IPS-NIHi7 (cell line): ENCODE measurements around the gene NR6A1.

ENCODE experiments used
- DNase-seq: peaks from one replicate; pipeline ENCODE4 v3.0.0; 2012; ENCODE audit warnings: mixed read lengths; ENCODE audit errors: extremely low spot score

NR6A1 gene

DNA sequence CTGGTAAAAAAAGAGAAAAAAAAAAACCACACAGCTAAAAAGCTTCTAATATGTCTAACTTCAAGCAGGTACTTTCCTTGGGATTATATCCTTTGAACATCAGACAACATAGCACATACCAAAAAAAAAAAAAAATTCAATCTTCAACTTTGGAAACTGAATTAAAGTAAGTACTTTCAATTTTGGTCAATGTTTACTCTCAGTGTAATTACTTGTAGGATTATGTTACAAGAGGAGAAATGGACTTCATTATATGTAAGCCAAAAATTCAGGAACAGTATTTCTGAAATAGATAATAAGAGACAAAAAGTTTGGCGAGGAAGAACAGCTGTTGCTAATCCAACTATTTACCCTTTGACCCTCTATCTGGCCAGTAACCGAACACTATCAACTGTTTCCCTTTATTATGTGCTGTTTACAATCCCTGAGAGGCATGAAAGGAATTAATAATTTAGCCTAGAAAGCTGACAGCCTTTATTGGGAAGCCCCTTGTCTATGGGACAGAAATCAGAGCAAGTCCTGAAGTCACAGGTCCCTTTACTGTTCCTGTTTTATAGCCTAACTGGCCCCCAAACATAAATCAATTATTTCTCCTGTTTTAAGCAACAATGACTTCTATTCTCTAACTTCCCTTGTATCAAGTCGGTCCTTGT, 46.6 kb downstream of the NR6A1 start:
- no peak for DNase-seq

DNA sequence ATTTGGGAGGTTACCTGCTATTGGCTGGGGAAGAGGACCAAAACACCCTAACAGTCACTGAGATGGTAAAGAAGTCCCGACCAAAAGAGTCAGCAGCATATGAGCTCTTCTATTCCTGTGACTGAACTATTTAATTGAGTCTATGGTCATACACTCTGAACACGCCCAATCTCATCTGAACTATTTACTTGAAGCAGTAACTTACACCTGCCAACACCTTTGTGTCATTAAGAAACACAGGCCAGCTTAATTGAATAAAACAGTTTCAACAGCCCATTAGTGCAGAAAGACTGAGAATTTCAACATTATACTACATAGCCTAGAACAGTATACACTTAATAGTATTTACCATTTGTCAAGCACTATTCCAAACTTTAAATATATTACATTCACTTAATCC, 47.8 kb downstream of the NR6A1 start:
- DNase-seq = no peak

DNA sequence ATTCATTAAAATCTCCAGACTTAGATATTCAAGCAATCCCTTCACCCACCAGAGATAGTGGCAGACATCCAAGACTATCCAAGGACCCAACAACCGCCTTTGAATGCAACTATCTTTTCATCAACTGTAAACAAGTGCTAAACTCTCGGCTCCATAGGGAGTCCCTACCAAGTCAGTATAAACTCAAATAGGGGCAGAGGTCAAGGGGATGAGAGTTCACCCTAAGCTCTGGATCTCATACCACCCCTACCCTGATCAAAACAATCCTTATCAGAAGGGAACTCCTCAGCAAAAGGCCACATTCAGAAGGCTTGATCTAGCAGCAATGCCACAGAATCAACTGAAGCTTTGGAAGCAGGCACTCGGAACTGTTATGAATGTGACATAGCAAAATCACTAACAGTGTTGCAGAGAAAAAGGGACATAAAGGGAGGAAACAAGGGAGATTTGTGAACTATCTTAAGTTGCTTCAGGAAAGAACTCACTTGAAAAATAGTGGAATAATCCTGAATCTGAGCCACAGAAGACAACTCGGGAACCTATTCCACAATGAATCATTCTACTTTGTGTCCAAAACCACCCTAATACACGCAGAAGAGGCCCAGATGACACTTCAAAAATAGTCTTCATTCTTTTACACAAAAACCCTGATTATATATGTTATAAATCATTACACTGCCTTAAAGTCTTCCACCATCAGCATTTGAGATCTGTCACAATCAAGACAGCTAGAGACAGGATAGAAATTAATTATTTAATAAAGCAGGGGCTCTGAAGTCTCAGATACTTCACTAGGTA, 49.8 kb downstream of the NR6A1 start:
- peak; percentile 31 for DNase-seq

DNA sequence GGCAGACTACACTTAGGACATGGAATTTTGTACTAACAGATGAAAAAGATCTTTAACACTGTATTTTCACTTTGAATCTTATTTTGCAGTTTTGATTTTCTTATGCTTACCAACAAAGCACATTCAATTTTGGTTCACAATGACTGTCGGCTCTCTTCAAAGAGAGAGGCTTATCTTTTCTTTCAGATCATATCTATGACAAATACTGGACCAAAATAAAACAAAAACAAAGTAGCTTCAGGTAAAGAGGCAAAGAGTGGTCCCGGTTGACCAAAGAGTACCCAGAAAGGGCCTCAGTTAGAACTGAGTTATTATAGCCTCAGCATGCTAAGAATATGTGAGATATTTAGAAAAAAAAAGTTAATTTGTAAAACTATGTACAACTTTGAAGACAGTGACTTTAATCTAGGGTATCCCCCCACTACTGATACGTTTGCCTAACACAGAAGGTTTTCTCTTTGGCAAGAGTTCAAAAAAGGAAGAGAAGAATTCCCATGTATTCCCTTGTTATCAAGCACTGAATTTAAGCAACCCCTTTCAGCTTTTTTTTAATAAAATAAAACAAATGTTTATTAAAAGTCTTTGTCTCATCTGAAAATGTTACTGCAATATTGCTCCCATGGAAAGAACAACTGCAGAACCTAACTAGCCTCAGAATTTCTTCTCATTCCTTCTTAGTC, 50.5 kb downstream of the NR6A1 start:
- no peak for DNase-seq

DNA sequence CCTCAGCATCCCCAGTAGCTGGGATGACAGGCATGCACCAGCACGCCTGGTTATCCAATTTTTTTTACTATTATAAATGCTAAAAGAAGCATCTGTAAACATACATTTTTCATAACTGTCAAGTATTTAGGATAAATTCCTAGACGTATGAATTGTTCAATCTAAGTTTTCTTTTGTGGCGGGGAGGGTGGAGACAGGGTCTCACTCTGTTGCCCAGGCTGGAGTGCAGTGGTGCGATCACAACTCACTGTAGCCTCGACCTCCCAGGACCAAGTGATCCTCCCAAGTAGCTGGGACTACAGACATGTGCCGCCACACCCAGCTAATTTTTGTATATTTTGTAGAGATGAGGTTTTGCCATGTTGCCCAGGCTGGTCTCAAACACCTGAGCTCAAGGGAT, 52.2 kb downstream of the NR6A1 start:
- no peak for DNase-seq

DNA sequence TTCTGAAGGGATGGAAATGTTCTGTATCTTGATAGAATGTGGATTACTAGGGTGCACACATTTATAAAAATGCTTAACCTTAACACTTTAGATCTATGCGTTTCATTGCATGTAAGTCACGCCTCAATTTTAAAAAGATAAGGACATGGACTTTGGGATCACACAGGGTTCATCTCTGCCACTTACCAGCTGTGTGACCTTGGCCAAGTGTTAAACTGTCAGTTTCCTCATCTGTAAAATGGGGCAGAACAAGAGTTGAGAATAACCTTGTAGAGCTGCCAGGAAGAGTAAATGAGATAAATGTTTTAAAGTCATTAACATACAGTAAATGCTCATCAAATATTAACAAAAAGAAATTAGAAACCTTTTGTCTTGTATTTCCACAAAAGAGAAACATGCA, 53.5 kb downstream of the NR6A1 start:
- no peak for DNase-seq

DNA sequence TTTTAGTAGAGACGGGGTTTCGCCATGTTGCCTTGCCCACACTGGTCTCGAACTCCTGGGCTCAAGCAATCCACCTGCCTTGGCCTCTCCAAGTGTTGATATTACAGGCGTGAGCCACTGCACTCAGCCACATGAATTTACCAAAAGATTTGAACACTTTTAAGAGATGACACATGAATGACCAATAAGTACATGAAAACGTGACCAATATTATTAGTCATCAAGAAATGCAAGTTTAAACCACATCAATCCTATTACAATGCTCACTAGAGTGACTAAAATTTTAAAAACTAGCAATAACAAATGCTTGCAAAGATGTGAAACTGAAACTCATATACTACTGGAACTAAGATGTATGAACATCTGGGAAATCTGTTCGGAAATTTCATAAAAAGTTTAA, 54.3 kb downstream of the NR6A1 start:
- no peak for DNase-seq

DNA sequence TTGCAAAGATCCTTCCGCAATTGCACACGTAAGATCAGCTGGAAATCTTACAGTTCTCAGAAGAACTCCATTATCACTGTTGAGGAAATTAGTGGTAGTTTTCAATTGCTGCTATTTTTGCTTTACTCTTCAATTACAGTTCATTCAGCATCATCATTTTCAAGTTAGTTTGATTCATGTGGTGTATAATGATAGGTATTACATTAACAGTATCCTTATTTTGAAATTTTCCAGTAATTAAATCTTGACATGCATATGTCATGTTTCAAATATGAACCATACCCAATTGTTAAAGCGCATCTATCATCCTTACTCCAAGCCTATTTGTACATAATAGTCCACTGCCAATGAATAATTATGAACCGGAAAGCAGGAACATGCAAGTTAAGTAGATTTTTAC, 60.3 kb downstream of the NR6A1 start:
- DNase-seq = no peak

DNA sequence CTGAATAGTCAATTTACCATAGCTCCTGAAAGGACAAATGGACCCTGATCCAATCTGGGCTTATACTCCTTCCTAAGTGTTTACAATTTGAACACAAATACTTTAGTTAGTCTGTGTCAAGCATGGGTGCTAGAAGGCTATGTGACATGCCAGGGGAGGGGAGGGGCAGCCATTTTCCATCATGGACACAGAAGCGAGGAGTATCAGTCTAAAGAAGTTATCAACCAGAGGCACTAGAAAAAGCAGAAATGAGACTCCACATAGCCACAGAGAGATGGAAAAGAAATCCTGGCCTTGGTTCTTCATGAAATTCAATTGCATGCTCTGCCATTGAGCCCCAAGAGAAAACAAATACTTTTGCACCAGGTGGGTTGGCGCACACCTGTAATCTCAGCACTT, 61.8 kb downstream of the NR6A1 start:
- DNase-seq = no peak

DNA sequence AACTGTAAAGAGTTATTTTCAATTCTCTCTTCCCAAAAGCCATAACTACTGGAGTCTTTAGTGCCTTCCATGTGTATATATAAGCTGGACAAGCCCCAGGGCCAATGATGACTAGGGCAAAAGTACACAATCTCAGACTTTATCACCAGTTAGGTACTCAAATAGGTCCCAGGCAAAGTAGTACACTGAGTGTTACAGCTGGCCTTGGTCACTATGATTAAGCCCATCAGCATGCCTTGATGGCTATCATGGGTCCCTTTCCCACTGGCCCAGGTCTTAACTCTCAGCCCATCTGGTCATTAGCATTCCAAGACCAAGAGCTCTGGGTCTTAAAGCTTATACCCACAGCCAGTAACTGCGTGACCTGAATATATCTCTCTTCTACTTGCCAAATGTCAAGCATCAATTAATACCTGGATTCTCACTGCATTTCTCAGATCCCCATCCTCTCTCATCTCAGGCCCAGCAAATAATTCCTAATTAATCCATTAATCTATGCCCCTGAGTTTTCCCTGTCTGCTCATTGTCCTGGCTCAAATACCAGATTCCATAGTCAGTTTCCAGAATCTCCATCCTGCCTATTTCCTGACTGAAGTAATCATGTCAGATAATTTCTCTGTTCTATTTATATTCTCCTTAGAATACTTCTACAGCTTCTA, 62.3 kb downstream of the NR6A1 start:
- DNase-seq = no peak

DNA sequence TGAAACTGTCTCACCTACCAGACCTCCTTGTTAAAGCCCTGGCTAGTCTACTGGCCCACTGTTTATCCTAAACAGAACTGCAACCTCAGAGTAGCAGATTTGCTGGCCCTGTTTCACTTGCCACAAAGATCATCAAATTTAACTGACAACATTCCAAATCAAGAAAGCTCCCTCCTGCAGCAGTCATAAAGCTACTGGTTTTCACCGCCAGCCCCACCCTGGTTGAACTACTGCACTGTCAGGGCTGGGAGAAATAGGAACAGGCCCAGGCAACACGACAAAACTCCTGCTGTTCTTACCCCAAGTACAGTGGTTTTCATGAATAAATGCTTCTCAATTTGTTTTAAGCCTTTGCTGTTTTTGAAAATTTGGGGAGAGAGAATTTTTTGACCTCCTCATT, 63.0 kb downstream of the NR6A1 start:
- no peak for DNase-seq

DNA sequence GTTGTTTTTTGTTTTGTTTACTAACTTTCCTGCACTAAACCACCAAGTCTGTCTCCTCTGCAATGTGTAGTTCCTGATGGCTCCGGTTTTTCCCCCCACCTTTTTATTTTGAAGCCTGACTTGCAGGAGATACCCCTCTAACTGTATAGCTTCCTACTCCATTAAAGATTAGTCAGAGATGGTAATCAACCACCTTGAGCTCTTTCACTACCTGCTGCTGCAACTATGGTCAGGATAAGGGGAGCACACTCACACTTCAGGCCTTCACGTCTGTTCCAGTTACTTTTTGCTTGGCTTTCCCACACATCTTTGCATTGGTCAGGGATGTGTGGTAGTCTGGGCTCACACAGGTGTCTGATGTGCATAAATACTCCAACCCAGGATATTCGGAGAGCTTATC, 63.4 kb downstream of the NR6A1 start:
- DNase-seq = no peak

DNA sequence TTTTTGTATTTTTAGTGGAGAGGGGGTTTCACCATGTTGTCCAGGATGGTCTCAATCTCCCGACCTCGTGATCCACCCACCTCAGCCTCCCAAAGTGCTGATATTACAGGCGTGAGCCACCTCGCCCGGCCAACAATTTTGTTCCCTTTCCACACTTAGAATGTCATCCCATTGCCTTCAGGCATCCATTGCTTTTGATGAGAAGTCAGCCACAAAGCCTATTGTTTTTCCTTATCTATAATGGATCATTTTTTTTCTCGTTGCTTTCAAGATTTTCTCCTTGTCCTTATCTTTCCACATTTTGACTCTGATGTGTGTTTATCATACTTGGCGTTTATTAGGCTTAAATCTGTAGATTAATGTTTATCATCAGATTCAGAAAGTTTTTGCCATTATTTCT, 64.4 kb downstream of the NR6A1 start:
- DNase-seq = no peak

DNA sequence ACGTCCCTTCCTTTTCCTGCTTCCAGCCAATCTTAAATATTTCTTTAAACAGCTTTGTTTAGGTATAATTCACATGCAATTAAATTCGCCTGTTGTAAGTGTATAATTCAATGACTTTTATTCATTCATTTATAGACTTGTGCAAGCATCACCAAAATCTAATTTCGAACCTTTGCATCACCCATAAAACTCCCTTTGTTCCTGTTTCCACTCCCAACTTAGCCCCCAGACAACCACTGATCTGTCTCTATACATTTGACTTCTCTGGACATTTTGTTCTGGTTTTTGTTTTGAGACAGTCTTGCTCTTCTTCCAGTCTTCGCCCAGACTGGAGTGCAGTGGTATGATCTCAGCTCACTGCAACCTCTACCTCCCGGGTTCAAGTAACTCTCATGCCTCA, 71.5 kb downstream of the NR6A1 start:
- DNase-seq = no peak

DNA sequence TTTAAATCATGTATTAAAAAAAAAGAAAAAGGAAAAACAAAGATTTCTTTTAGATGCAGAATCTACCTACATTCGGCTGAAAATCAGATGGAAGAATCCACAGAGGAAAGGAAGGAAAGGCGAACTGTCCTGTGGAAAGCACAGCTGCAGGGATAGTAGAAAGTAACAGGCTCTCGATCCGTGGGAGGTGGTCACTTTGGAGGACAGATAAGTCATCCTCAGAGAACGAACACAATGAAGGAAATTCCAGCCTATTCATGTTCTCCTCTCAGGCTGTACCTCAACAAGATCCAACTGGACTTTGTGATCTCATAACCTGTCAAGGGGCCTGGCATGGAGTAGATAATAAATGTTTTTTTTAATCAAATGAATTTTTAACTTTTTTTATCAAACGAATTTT, 72.8 kb downstream of the NR6A1 start:
- no peak for DNase-seq

DNA sequence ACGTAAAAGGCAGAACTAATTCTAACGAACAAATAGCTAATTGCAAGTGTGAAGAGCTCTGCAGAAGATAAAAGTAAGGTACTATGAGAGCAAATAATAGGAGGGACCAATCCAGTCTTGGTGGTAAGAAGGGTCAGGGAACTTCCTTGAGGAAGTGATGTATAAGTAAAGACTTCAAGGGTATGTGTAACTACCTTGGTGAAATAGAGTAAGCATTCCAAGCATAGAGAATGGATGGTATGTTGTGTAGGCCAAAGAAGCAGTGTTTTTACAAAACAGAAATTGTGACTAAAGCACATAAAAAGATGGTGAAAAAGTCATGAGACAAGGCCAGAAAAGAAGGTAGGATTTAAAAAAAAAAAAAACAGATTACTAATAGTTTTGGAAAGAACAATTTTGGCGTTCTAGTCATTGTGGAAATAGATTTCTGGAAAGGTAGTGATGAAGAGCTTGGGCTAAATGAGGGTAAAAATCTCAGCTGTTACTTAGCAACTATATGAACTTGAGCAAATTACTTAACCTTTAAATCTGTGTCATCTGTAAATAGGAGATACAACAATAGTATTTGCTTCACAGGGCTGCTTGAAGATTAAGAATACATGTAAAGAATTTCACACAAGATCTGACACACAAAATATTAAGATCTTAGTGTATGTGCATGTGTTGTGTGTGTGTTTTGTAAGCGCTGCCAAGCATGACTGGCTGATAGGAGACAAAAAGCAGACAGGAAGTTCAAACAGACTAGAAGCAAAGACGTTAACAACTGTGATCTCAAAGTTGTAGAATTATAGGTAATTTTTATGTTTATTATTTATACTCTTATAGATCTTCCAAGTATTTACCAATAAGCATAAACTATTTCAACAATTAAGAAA, 73.5 kb downstream of the NR6A1 start:
- no peak for DNase-seq

DNA sequence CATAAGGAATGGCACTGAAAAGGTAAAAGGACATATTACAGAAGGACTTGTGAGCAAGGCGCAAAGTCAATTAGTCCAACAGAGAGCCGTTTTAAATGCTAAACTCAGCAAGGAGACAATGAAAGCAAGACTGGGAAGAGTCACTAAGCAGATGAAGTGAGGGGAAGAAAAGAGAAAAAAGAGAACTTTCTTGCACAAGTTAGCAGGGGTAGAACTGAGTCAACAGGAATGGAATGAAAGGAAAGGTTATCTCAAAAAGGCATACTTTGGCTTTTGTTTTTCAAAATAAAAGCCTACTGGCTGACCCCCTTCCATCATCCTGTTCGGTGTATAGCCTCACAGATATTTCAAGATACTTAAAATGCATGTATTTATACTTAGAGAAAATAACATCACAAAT, 75.0 kb downstream of the NR6A1 start:
- DNase-seq = no peak

DNA sequence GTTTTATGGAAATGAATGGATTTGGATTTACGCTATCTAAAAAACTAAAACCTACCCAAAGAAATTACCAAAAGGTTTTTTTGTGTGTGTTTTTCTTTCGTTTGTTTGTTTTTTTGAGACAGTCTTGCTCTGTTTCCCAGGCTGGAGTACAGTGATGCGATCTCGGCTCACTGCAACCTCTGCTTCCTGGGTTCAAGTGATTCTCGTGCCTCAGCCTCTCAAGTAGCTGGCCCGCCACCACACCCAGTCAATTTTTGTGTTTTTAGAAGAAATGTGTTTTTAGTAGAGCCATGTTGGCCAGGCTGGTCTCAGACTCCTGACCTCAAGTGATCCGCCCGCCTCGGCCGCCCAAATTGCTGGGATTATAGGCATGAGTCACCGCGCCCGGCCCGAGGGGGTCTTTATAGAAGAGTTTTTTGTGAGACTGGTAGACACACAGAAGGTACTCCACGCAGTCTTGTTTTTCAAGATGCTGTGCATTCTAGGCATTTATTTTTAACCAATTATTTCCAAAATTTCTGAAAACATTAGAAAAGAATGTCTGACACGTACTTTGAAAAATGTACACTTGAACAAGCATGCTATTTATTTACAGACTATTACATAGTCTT, 75.7 kb downstream of the NR6A1 start:
- DNase-seq = no peak

DNA sequence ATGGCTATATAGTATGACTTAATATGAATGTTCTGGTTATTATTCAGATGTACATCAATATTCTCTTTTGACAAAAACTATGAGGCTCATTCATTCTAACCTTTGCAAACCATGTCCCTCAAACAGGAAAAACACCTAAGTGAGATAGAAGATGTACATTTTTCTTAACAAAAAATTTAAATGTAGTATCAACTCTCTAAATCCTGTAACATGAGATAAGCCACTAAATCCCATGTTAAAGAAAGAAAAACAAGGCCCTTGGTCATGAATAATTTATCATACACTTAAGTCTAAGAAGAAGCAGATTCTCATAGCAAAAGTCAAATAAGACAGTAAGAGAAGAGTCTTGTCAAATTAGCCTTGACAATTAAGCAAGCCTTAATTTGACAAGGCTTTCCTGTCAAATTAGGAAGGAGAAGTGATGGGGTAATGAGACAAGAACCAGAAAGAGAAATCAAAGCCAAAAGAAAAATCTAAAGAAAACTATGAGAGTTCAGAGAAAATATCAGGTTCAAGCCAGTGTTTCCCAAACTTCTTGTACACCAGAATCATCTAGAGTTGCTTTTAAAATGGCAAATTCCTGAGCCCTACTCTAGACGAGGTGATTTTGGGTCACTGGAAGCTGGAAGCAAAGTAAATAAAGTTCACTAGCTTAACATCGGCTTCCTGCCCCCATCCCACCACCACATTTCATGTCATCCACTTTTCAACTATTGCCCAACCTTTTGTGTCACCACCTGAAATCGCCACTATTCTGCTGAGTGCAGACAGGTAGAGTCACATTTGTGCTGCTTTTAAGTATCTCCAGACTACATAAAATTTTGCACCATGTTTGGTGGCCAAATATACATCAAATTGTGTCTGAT, 76.5 kb downstream of the NR6A1 start:
- DNase-seq = no peak

DNA sequence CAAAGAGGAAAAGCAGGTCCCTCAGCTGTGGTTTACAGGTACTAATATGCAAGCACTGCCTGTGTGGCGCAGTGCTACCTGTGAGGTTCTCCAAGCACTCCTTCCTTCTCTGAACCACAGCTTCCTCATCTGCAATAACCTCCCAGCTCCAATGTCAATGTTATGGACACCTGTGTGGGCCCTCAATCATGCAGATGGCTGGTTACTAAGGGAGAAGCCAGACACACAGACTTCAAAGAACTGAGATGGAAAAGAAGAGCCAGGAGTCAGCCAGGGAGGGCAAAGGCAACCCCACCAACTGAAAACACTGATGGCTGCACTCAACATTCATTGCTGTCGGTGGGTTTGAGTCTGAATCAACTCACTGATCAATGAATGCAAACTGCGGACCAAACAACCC, 77.7 kb downstream of the NR6A1 start:
- DNase-seq = no peak
